Peyer's patch (tissue), 4 donors: Measurements from ENCODE around the gene HTRA1. TPM values are rescaled to one million over a fixed set of nuclear protein-coding genes. Genes with fewer than 3 reads are reported as not detected.

ENCODE experiments used
- DNase-seq, 3 donors: peaks; one replicate each; pipeline ENCODE4 v3.0.0-alpha.2; 2017 to 2019
- H3K27ac ChIP-seq, 4 donors: fragments of 200-600 bp; sonication (generic); one replicate each; pipeline ENCODE4 v1.5.1; 2016 to 2019
- H3K27me3 ChIP-seq, 2 donors: fragments of 200-600 bp; sonication (generic); one replicate each; pipeline ENCODE4 v1.5.1; 2019
- H3K36me3 ChIP-seq, 3 donors: fragments of 200-600 bp; sonication (generic); one replicate each; pipeline ENCODE4 v1.5.1; 2016 to 2019
- H3K4me1 ChIP-seq, 4 donors: fragments of 200-600 bp; sonication (generic); one replicate each; pipeline ENCODE4 v1.5.1; 2016 to 2019
- H3K4me3 ChIP-seq, 4 donors: fragments of 200-600 bp; sonication (generic); 1 replicate in 3 of 4; 2 replicates in 1 of 4; pipeline ENCODE4 v1.5.1; 2016 to 2019; ENCODE audit warnings: mild to moderate bottlenecking in 1 of 4
- H3K9me3 ChIP-seq, 4 donors: fragments of 200-600 bp; sonication (generic); one replicate each; pipeline ENCODE4 v1.5.1; 2016 to 2019; ENCODE audit warnings: mild to moderate bottlenecking in 1 of 4
- POLR2A ChIP-seq, 2 donors: fragments of 450-650 bp; IDR thresholded peaks; one replicate each; pipeline ENCODE4 v1.5.1; 2017; ENCODE audit warnings: antibody characterized with exemption in 2 of 2, mild to moderate bottlenecking in 2 of 2, moderate library complexity in 2 of 2
- total RNA-seq, 4 donors: library from RNA; depleted of rRNA; stranded (reverse); fragments of >200 nt; gene quantifications; one replicate each; pipeline ENCODE4 v1.1.0, GENCODE V29; 2016
- TF ChIP-seq, protein P1 (sequence below), 6 experiments: fragments of 450-650 bp in 4 of 6; fragments of 200-600 bp in 2 of 6; sonication (generic) in 1 of 6; IDR thresholded peaks; one replicate each; pipeline ENCODE4 v1.5.1; 2017 to 2019; ENCODE audit warnings: antibody characterized with exemption in 6 of 6, mild to moderate bottlenecking in 3 of 6, moderate library complexity in 1 of 6

HTRA1 gene
- total RNA-seq, 4 donors from 2014 or later = 12.3 to 26.1 (median 17.3) TPM

DNA sequence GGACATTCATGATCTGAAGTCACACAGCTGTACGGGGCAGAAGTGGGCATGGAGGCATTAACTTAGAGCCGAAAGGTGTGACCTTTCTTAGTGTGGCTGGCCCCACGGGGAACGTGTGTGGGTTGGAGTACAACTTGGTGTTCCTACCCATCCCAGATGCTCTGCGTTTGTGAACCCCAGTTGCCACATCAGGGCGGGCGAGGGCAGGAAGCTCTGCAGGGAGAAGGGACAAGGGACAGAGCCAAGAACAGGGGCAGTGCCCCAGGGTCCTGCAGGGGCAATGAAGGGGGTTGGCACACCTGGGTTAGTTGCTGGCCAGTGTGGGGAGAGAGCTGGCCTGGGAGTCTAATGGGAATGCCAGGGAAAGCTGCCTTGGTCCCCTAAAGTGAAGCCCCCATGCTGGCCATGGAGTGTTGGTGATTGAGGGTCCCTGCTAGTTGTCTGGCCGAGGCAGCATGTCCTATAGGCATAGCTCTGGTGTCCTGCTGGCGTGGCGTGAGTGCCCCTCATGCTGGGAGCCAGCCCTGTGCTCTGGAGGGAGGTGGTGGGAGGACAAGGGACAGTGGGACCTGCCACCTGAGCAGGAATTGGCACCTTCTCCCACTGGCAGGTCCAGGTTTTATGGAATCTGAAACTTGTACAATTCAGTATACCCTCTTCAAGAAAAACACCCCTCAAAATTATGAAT lies 18.9 kb downstream of the HTRA1 start:
- TF ChIP-seq POLR2A (IDR thresholded peaks at IDR 0.05) = no peak
- TF ChIP-seq, protein P1, sequence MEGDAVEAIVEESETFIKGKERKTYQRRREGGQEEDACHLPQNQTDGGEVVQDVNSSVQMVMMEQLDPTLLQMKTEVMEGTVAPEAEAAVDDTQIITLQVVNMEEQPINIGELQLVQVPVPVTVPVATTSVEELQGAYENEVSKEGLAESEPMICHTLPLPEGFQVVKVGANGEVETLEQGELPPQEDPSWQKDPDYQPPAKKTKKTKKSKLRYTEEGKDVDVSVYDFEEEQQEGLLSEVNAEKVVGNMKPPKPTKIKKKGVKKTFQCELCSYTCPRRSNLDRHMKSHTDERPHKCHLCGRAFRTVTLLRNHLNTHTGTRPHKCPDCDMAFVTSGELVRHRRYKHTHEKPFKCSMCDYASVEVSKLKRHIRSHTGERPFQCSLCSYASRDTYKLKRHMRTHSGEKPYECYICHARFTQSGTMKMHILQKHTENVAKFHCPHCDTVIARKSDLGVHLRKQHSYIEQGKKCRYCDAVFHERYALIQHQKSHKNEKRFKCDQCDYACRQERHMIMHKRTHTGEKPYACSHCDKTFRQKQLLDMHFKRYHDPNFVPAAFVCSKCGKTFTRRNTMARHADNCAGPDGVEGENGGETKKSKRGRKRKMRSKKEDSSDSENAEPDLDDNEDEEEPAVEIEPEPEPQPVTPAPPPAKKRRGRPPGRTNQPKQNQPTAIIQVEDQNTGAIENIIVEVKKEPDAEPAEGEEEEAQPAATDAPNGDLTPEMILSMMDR (IDR thresholded peaks at IDR 0.05) = no peak
- Histone ChIP-seq H3K27me3 (no peaks in the 10 kb centered on the region), H3K27ac (no peak overlapping the region), H3K4me1 (peaks cover 0 to 11% (median 0%) of the 10 kb centered on the region in 4 donors), H3K9me3 (no peaks in the 10 kb centered on the region), H3K4me3 (no peak overlapping the region), H3K36me3 (no peaks in the 10 kb centered on the region)
- DNase-seq = peak in 1 of 3 donors; percentile 35

DNA sequence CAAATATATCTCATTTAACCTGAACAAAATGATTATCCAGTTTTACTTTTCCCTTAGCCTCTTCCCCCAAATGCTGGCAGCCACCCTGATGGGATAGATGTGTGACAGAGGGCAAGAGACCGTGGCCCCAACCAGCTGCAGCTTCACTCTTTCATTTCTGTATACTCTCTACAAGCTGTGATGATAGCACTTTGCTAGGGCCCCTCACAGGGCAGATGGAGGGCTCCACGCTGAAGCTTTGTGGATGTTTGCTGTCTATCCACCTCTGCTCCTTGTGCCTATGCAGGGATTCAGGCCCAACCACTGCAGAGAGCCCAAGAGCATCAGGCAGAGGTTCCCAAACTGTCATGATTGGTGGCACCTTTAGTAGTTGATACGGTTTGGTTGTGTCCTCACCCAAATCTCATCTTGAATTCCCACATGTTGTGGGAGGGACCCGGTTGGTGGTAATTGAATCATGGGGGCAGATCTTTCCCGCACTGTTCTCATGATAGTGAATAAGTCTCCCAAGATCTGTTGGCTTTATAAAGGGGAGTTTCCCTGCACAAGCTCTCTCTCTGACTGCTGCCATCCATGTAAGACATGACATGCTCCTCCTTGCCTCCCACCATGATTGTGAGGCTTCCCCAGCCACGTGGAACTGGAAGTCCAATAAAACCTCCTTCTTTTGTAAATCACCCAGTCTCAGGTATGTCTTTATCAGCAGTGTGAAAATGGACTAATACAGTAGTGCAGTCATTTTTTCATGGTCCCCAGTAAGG lies 20.1 kb downstream of the HTRA1 start:
- H3K27me3 ChIP-seq = no peaks in the 10 kb centered on the region
- no peaks in the 10 kb centered on the region for H3K36me3 ChIP-seq
- peak in 1 of 3 donors; percentile 17 for DNase-seq
- H3K4me3 ChIP-seq = no peak overlapping the region
- H3K9me3 ChIP-seq = no peaks in the 10 kb centered on the region
- H3K4me1 ChIP-seq = peaks cover 0 to 14% (median 0%) of the 10 kb centered on the region in 4 donors
- TF ChIP-seq, protein P1 (IDR thresholded peaks at IDR 0.05) = no peak
- TF ChIP-seq POLR2A (IDR thresholded peaks at IDR 0.05) = no peak
- H3K27ac ChIP-seq = no peak overlapping the region

DNA sequence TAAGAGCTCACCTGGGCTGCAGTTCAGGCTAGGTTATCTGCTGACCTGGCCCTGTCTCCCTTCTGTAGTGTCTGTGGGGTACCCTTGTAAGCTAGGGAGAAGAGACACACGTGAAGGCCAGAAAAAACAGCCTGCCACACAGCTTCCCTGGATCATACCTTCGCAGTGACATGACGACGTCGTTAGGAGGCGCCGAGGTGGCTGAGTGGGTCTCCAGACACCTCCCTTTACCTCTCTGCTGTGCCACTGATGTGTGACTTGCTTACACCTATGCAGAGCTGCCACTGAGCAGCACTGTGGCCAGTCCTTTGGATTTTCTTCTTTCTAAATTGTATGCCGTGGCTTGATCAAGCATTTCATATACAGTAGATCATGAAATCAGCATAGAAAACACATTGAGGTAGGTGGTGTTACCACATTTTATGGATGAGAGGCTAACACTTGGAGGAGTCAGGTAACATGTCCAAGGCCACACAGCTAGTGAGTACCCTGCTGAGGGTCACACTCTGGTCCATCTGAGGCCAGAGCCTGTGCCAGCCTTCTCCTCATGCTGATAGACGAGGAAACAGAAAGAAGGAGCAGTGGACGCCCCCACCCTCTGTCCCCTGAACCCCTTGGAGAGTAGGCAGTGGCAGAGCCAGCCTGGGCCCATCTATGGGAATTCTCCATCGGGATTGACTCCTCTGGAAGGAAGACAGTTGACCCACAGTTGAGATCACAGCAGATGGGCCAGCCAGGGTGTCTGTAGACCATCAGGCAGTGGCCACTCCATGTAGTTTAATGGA lies 23.1 kb downstream of the HTRA1 start:
- Histone ChIP-seq H3K27ac (no peak overlapping the region), H3K36me3 (no peaks in the 10 kb centered on the region), H3K4me1 (peaks cover 0 to 27% (median 2%) of the 10 kb centered on the region in 4 donors), H3K4me3 (no peak overlapping the region), H3K27me3 (no peaks in the 10 kb centered on the region), H3K9me3 (no peaks in the 10 kb centered on the region)
- DNase-seq = no peak
- TF ChIP-seq, protein P1 (IDR thresholded peaks at IDR 0.05) = no peak
- no peak for TF ChIP-seq POLR2A (IDR thresholded peaks at IDR 0.05)

- Histone ChIP-seq H3K4me3 (no peak overlapping the region), H3K27ac (peak overlapping the region in 2 of 4 donors; percentile 7 to 56), H3K9me3 (no peaks in the 10 kb centered on the region), H3K27me3 (no peaks in the 10 kb centered on the region), H3K36me3 (no peaks in the 10 kb centered on the region), H3K4me1 (peaks cover 0 to 27% (median 2%) of the 10 kb centered on the region in 4 donors)
- no peak for DNase-seq
- TF ChIP-seq POLR2A (IDR thresholded peaks at IDR 0.05) = no peak
- TF ChIP-seq, protein P1 (IDR thresholded peaks at IDR 0.05) = no peak
Observed at GRCh38 chr10:122485670-122486069, 24.3 kb downstream of the HTRA1 start.

GRCh38 chr10:122486406-122487080 lies 25.2 kb downstream of the HTRA1 start:
- peak overlapping the region in 1 of 4 donors; percentile 56 for H3K27ac ChIP-seq
- no peaks in the 10 kb centered on the region for H3K36me3 ChIP-seq
- H3K4me1 ChIP-seq = peaks cover 0 to 27% (median 2%) of the 10 kb centered on the region in 4 donors
- TF ChIP-seq POLR2A (IDR thresholded peaks at IDR 0.05) = no peak
- TF ChIP-seq, protein P1 (IDR thresholded peaks at IDR 0.05) = no peak
- H3K9me3 ChIP-seq = no peaks in the 10 kb centered on the region
- H3K27me3 ChIP-seq = no peaks in the 10 kb centered on the region
- DNase-seq = no peak
- H3K4me3 ChIP-seq = no peak overlapping the region
